Neural cell (in vitro differentiated cells): Measurements from ENCODE around the gene NEDD4L. TPM values are rescaled to one million over a fixed set of nuclear protein-coding genes. Genes with fewer than 3 reads are reported as not detected.

Experiments used
- H2AFZ ChIP-seq: fragments of 200-600, 300-800 bp; sonication (generic), shearing (Covaris generic); 2 replicates; pipeline ENCODE4 v1.6.0; 2014; ENCODE audit warnings: low read depth, mild to moderate bottlenecking, antibody characterized with exemption, low read length, moderate library complexity
- H3F3A ChIP-seq: fragments of 200-600 bp; shearing (Covaris generic); 2 replicates; pipeline ENCODE4 v1.6.1; 2016; ENCODE audit warnings: mild to moderate bottlenecking, moderate library complexity, mixed read lengths, antibody characterized with exemption, low read length; ENCODE audit not compliant: insufficient read depth, poor library complexity, severe bottlenecking
- H3K27ac ChIP-seq: fragments of 200-600, 300-800 bp; sonication (generic), shearing (Covaris generic); 2 replicates; pipeline ENCODE4 v1.5.1; 2014; ENCODE audit warnings: mild to moderate bottlenecking, low read length, moderate library complexity
- H3K27me3 ChIP-seq: fragments of 300-800, 200-600 bp; sonication (generic), shearing (Covaris generic); 2 replicates; pipeline ENCODE4 v1.6.0; 2014; ENCODE audit warnings: mild to moderate bottlenecking, low read depth, low read length, moderate library complexity; ENCODE audit not compliant: insufficient read depth
- H3K36me3 ChIP-seq: fragments of 300-800, 200-600 bp; sonication (generic), shearing (Covaris generic); 2 replicates; pipeline ENCODE4 v1.5.1; 2014; ENCODE audit warnings: mild to moderate bottlenecking, antibody characterized with exemption, low read length, moderate library complexity; ENCODE audit not compliant: insufficient read depth
- H3K4me2 ChIP-seq: fragments of 300-800, 200-600 bp; sonication (generic), shearing (Covaris generic); 2 replicates; pipeline ENCODE4 v1.6.0; 2014; ENCODE audit warnings: mild to moderate bottlenecking, low read length
- H3K4me3 ChIP-seq: fragments of 300-800, 200-600 bp; sonication (generic), shearing (Covaris generic); 2 replicates; pipeline ENCODE4 v1.5.1; 2014; ENCODE audit warnings: mild to moderate bottlenecking, low read length, moderate library complexity
- H3K79me2 ChIP-seq: fragments of 200-600 bp; shearing (Covaris generic); replicated peaks from 2 replicates; pipeline ENCODE4 v1.6.0; 2014; ENCODE audit warnings: mild to moderate bottlenecking, low read length, moderate library complexity; ENCODE audit not compliant: insufficient read depth
- H3K9ac ChIP-seq: fragments of 300-800, 200-600 bp; sonication (generic), shearing (Covaris generic); 2 replicates; pipeline ENCODE4 v1.6.1; 2016; ENCODE audit warnings: mild to moderate bottlenecking, low read length, mixed read lengths
- H3K9me2 ChIP-seq: fragments of 200-600 bp; shearing (Covaris generic); 2 replicates; pipeline ENCODE4 v1.6.1; 2016; ENCODE audit warnings: mild to moderate bottlenecking, low read length, mixed read lengths; ENCODE audit not compliant: insufficient read depth
- H3K9me3 ChIP-seq: fragments of 200-600, 300-800 bp; sonication (generic), shearing (Covaris generic); 2 replicates; pipeline ENCODE4 v1.6.1; 2016; ENCODE audit warnings: mild to moderate bottlenecking, mixed run types, low read length, moderate library complexity, mixed read lengths
- H4K20me1 ChIP-seq: fragments of 200-600 bp; shearing (Covaris generic); 2 replicates; pipeline ENCODE4 v1.6.1; 2016; ENCODE audit warnings: mild to moderate bottlenecking, mixed run types; ENCODE audit not compliant: insufficient read depth
- CTCF ChIP-seq: fragments of 450-650 bp; IDR thresholded peaks from 2 replicates; pipeline ENCODE4 v1.5.1; 2014; ENCODE audit warnings: antibody characterized with exemption, mild to moderate bottlenecking, moderate library complexity; ENCODE audit not compliant: poor library complexity, severe bottlenecking
- EP300 ChIP-seq: fragments of 450-650 bp; conservative IDR thresholded peaks from 2 replicates; pipeline ENCODE4 v1.6.1; 2014; ENCODE audit warnings: antibody characterized with exemption, mild to moderate bottlenecking, moderate library complexity; ENCODE audit not compliant: poor library complexity, severe bottlenecking
- EZH2 ChIP-seq: fragments of 200-600, 300-800 bp; shearing (Covaris generic), sonication (generic); IDR thresholded peaks from 2 replicates; pipeline ENCODE4 v1.6.1; 2014; ENCODE audit warnings: antibody characterized with exemption, low read length, borderline replicate concordance, mild to moderate bottlenecking; ENCODE audit not compliant: insufficient read depth, poor library complexity, severe bottlenecking
- MXI1 ChIP-seq: fragments of 450-650 bp; conservative IDR thresholded peaks from 2 replicates; pipeline ENCODE4 v1.6.1; 2014; ENCODE audit warnings: antibody characterized with exemption, mild to moderate bottlenecking; ENCODE audit not compliant: poor library complexity, severe bottlenecking
- POLR2AphosphoS5 ChIP-seq: IDR thresholded peaks from 2 replicates; pipeline ENCODE4 v1.6.1; 2012
- RAD21 ChIP-seq: fragments of 450-650 bp; conservative IDR thresholded peaks from 2 replicates; pipeline ENCODE4 v1.6.1; 2014; ENCODE audit warnings: antibody characterized with exemption, mild to moderate bottlenecking, moderate library complexity
- SMC3 ChIP-seq: fragments of 450-650 bp; conservative IDR thresholded peaks from 2 replicates; pipeline ENCODE4 v1.6.1; 2014; ENCODE audit warnings: antibody characterized with exemption, mild to moderate bottlenecking, moderate library complexity; ENCODE audit not compliant: poor library complexity
- TAF1 ChIP-seq: IDR thresholded peaks from 2 replicates; pipeline ENCODE4 v1.6.1; 2012; ENCODE audit warnings: low read depth
- polyA plus RNA-seq: library from polyadenylated mRNA; depleted of rRNA; stranded (reverse); fragments of >200 nt; gene quantifications from 2 replicates; pipeline ENCODE4 v1.2.3, GENCODE V29; 2014
- TF ChIP-seq, protein P1 (sequence below): IDR thresholded peaks from 2 replicates; pipeline ENCODE4 v1.6.1; 2012; ENCODE audit warnings: borderline replicate concordance

NEDD4L gene
- polyA plus RNA-seq, 1 donor from 2014 or later = 97.9 TPM

GRCh38 chr18:58196881-58197872 is 153.2 kb downstream of the NEDD4L start:
- H3K79me2 ChIP-seq = peaks cover 60% of the 10 kb centered on the region
- H3K4me3 ChIP-seq = no peak overlapping the region
- TF ChIP-seq RAD21 (no peak), SMC3 (no peak), EZH2 (no peak), CTCF (no peak), TAF1 (no peak), POLR2AphosphoS5 (no peak), EP300 (no peak), MXI1 (no peak)
- TF ChIP-seq, protein P1, sequence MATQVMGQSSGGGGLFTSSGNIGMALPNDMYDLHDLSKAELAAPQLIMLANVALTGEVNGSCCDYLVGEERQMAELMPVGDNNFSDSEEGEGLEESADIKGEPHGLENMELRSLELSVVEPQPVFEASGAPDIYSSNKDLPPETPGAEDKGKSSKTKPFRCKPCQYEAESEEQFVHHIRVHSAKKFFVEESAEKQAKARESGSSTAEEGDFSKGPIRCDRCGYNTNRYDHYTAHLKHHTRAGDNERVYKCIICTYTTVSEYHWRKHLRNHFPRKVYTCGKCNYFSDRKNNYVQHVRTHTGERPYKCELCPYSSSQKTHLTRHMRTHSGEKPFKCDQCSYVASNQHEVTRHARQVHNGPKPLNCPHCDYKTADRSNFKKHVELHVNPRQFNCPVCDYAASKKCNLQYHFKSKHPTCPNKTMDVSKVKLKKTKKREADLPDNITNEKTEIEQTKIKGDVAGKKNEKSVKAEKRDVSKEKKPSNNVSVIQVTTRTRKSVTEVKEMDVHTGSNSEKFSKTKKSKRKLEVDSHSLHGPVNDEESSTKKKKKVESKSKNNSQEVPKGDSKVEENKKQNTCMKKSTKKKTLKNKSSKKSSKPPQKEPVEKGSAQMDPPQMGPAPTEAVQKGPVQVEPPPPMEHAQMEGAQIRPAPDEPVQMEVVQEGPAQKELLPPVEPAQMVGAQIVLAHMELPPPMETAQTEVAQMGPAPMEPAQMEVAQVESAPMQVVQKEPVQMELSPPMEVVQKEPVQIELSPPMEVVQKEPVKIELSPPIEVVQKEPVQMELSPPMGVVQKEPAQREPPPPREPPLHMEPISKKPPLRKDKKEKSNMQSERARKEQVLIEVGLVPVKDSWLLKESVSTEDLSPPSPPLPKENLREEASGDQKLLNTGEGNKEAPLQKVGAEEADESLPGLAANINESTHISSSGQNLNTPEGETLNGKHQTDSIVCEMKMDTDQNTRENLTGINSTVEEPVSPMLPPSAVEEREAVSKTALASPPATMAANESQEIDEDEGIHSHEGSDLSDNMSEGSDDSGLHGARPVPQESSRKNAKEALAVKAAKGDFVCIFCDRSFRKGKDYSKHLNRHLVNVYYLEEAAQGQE = no peak
- no peak overlapping the region for H3K9ac ChIP-seq
- no peaks in the 10 kb centered on the region for H4K20me1 ChIP-seq
- no peaks in the 10 kb centered on the region for H3K36me3 ChIP-seq
- no peak overlapping the region for H3K4me2 ChIP-seq
- H3K27ac ChIP-seq = no peak overlapping the region
- no peaks in the 10 kb centered on the region for H3K9me3 ChIP-seq
- H2AFZ ChIP-seq = no peak overlapping the region
- H3F3A ChIP-seq = no peaks in the 10 kb centered on the region
- no peaks in the 10 kb centered on the region for H3K9me2 ChIP-seq
- no peaks in the 10 kb centered on the region for H3K27me3 ChIP-seq

DNA sequence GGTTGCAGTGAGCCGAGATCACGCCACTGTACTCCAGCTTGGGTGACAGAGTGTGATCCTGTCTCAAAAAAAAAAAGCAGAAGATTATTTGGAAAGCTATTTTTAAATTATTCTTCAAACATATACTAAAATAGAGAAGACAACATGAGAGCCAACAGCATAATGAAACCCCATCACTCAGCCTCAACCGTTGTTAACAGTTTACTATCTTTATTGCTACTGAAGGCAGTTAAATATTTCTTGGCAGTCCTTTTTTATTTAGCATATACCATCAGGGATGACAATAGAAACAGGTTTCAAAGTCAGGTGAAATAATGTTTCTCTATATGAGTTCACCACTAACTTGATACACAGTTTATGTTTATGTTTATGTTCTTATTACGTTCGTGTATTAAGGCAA is 157.2 kb downstream of the NEDD4L start:
- H3K9me2 ChIP-seq = no peaks in the 10 kb centered on the region
- no peaks in the 10 kb centered on the region for H3K9me3 ChIP-seq
- H3F3A ChIP-seq = no peaks in the 10 kb centered on the region
- H3K79me2 ChIP-seq = peaks cover 37% of the 10 kb centered on the region
- no peak overlapping the region for H3K4me2 ChIP-seq
- no peak overlapping the region for H3K4me3 ChIP-seq
- H3K36me3 ChIP-seq = no peaks in the 10 kb centered on the region
- no peak overlapping the region for H2AFZ ChIP-seq
- H3K27ac ChIP-seq = no peak overlapping the region
- H3K9ac ChIP-seq = no peak overlapping the region
- H3K27me3 ChIP-seq = no peaks in the 10 kb centered on the region
- TF ChIP-seq POLR2AphosphoS5 (no peak), TAF1 (no peak), CTCF (no peak), MXI1 (no peak), EP300 (no peak), RAD21 (no peak), EZH2 (no peak), SMC3 (no peak)
- TF ChIP-seq, protein P1 = no peak
- no peaks in the 10 kb centered on the region for H4K20me1 ChIP-seq
